Neutrophil (primary cell): ENCODE measurements around the gene TTF2.

ENCODE experiments used
- H3K27ac ChIP-seq: fragments of 200-600 bp; sonication (generic); 2 replicates; pipeline ENCODE4 v1.5.1; 2016; ENCODE audit warnings: mild to moderate bottlenecking, moderate library complexity
- H3K27me3 ChIP-seq: fragments of 200-600 bp; sonication (generic); 2 replicates; pipeline ENCODE4 v1.6.0; 2016; ENCODE audit warnings: mild to moderate bottlenecking
- H3K36me3 ChIP-seq: fragments of 200-600 bp; sonication (generic); 2 replicates; pipeline ENCODE4 v1.5.1; 2017
- H3K4me1 ChIP-seq, 2 experiments: fragments of 200-600 bp in 1 of 2; sonication (generic) in 1 of 2; 1 replicate in 1 of 2; 2 replicates in 1 of 2; pipeline versions ENCODE4 v1.5.1 to v1.6.1; 2013 to 2016; ENCODE audit warnings: low read depth in 1 of 2, low read length in 1 of 2, mild to moderate bottlenecking in 1 of 2, moderate library complexity in 1 of 2; ENCODE audit not compliant: control insufficient read depth in 1 of 2, insufficient read depth in 1 of 2
- H3K4me3 ChIP-seq, 2 experiments: fragments of 200-600 bp in 1 of 2; sonication (generic) in 1 of 2; 1 replicate in 1 of 2; 2 replicates in 1 of 2; pipeline ENCODE4 v1.5.1; 2013 to 2016; ENCODE audit warnings: low read depth in 1 of 2, low read length in 1 of 2, mild to moderate bottlenecking in 1 of 2, moderate library complexity in 1 of 2
- H3K9me3 ChIP-seq: fragments of 200-600 bp; sonication (generic); 2 replicates; pipeline ENCODE4 v1.5.1; 2016
- TF ChIP-seq, protein P1 (sequence below): fragments of 200-600 bp; sonication (generic); IDR thresholded peaks from 2 replicates; pipeline ENCODE4 v1.5.1; 2016; ENCODE audit warnings: antibody characterized with exemption

TTF2 gene

DNA sequence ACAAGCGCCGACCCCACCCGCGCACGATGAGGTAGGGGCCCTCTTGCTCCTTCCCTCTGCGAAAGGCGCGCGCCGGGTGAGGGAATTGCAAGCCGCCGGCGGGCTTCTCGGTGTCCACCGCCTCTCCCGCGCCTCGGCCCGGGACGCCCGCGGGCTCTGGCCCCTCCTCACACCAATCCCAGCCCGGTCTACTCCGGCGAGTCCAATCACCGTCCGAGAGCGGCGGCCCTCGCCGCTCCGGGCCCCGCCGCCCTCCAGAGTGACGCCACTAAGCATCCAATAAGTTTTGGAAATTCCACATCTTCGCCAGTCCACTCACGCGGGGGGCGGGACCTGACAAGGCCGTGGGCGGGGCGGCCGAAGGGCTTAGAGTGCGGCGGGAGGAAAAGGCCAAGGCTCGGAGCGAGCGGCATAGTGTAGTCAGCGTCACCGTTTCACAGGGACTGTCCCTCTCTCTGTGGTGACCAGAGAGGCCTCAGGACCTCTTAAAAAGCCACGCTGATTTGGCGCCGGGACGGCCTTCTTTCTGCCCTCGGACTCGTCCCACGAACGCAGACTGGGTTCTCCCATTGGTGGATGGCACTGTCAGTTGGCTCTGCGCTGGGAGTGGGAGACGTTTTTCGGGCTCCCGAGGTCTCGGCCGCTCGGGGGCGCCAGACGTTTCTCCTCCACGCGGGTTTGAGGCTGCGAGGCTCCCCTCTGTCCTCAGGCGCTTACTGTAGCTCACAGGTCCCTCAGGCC is 61.6 kb downstream of the TTF2 start, which contains the start of gene TRIM45:
TSS of gene TRIM45 (minus strand) at position 161 of the 741 bp plus-strand sequence. CDS start 548 bp downstream, outside the sequence.
- H3K27me3 ChIP-seq = peaks cover 67% of the 10 kb centered on the region
- peak within 1 kb of the TSS; percentile 38 for H3K27ac ChIP-seq
- no peaks in the 10 kb centered on the region for H3K9me3 ChIP-seq
- peaks cover 9 to 16% of the 10 kb centered on the region in 2 experiments for H3K4me1 ChIP-seq
- peak within 1 kb of the TSS; percentile 76 to 82 for H3K4me3 ChIP-seq
- H3K36me3 ChIP-seq = no peaks in the 10 kb centered on the region
- TF ChIP-seq, protein P1, sequence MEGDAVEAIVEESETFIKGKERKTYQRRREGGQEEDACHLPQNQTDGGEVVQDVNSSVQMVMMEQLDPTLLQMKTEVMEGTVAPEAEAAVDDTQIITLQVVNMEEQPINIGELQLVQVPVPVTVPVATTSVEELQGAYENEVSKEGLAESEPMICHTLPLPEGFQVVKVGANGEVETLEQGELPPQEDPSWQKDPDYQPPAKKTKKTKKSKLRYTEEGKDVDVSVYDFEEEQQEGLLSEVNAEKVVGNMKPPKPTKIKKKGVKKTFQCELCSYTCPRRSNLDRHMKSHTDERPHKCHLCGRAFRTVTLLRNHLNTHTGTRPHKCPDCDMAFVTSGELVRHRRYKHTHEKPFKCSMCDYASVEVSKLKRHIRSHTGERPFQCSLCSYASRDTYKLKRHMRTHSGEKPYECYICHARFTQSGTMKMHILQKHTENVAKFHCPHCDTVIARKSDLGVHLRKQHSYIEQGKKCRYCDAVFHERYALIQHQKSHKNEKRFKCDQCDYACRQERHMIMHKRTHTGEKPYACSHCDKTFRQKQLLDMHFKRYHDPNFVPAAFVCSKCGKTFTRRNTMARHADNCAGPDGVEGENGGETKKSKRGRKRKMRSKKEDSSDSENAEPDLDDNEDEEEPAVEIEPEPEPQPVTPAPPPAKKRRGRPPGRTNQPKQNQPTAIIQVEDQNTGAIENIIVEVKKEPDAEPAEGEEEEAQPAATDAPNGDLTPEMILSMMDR = no peak

DNA sequence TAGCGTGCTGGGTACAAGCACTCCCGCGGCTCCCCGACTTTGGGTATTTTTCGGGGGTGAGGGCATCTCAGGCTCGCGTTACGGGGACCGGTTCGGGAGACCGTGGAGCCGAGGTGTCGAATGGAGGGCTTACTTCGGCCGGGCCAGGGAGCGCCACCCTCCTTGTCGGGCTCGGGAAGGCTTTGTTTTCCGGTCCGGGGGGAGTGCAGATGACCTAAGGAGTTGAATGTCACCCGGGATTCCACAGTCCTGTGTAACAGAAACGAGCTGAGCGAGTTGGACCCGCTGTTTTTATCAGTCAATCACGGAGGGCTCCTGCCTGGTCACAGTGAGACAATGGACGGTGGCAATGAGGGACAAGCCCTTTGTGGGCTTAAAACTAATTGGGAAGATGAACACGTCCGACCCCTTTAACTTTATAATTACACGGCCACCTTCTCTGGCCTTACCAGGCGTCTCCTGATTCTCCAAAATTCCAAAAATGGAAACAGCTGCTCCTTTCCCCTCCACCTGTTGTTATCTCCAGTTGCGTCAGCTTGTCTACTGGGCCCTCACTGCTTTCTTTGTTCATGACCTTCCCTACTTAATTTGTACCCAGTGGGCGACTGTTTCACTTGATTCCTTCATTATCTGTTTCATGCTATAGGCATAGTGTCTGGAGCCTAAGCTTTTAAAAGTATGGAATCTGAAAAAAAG is 62.4 kb downstream of the TTF2 start:
- H3K36me3 ChIP-seq = no peaks in the 10 kb centered on the region
- peak overlapping the region; percentile 76 to 82 for H3K4me3 ChIP-seq
- peaks cover 70% of the 10 kb centered on the region for H3K27me3 ChIP-seq
- TF ChIP-seq, protein P1 = no peak
- H3K4me1 ChIP-seq = peaks cover 9 to 16% of the 10 kb centered on the region in 2 experiments
- no peak overlapping the region for H3K27ac ChIP-seq
- H3K9me3 ChIP-seq = no peaks in the 10 kb centered on the region

DNA sequence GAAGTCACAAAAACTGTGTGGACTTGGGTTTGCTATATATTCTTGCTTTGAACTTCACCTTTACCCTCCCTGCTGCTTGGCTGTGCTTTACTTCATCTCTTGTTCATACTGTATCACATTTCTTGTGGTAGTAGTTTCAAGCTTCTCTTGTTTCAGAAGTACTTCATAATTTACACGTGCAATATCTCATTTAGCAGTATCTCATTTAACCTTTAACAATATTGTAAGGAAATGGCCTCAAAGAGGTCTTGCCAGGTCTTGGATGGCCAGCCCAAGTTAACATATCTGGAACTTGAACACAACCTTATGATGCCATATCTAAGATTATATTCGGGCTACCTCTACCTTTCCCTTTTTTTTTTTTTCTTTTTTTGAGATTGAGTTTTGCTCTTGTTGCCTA is 63.1 kb downstream of the TTF2 start:
- no peaks in the 10 kb centered on the region for H3K36me3 ChIP-seq
- peaks cover 9 to 16% of the 10 kb centered on the region in 2 experiments for H3K4me1 ChIP-seq
- TF ChIP-seq, protein P1 = no peak
- H3K27ac ChIP-seq = no peak overlapping the region
- no peaks in the 10 kb centered on the region for H3K9me3 ChIP-seq
- H3K27me3 ChIP-seq = peaks cover 70% of the 10 kb centered on the region
- H3K4me3 ChIP-seq = no peak overlapping the region

DNA sequence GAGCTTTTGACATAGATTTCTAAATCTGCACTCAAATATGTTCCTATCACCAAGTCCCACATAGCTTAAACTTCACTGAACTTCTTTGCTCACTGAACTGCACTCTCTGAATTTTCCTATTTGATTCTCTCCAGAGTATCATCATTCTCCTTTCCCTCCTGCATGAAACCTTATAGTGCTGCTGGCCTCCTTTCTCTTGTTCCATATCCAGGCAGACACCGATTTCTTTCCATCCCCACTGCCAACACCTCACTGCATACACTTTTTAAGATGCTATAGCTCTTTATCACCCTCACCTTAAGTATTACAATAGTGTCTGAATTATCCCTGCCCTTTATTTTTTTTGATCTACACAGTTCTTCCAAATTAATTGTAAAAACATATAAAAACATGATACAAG is 64.5 kb downstream of the TTF2 start:
- no peaks in the 10 kb centered on the region for H3K9me3 ChIP-seq
- H3K27ac ChIP-seq = no peak overlapping the region
- H3K27me3 ChIP-seq = peaks cover 68% of the 10 kb centered on the region
- TF ChIP-seq, protein P1 = no peak
- H3K4me3 ChIP-seq = no peak overlapping the region
- no peaks in the 10 kb centered on the region for H3K36me3 ChIP-seq
- peaks cover 9 to 16% of the 10 kb centered on the region in 2 experiments for H3K4me1 ChIP-seq

DNA sequence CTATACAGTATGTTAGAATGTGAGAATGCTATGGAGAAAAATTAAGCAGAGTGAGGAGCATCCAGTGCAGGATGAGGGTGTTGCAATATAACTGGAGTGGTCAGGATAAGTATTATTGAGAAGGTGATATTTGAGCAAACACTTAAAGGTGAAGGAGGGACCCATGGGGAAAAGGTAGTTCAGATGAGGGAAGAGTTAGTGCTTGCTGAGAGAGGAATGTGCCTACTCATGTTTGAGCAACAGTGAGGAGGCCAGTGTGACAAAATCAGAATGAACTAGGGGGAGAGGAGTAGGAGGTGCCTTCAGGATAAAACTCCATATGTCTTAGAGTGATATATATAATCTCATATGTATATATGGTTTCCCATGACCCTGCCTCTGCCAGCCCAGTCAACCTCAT is 67.7 kb downstream of the TTF2 start:
- Histone ChIP-seq H3K4me3 (no peak overlapping the region), H3K27me3 (peaks cover 38% of the 10 kb centered on the region), H3K4me1 (no peaks in the 10 kb centered on the region), H3K36me3 (no peaks in the 10 kb centered on the region), H3K27ac (no peak overlapping the region), H3K9me3 (no peaks in the 10 kb centered on the region)
- TF ChIP-seq, protein P1 = no peak
